ENCODE measurements around the gene PSMD14. TPM values are rescaled to one million over a fixed set of nuclear protein-coding genes. Genes with fewer than 3 reads are reported as not detected.
"Not testable (repeated sequence)": the region's sequence is repeated elsewhere in the genome, so short reads cannot be mapped to it uniquely, and the experiment has no call there.

Gene PSMD14
- total RNA-seq, 2 experiments from 2014 or later, result 91.4 to 93.8 TPM

- Mint-ChIP-seq H3K4me1 (peaks cover 25% of the 10 kb centered on the region), H3K27ac (no peak overlapping the region), H3K9me3 (no peaks in the 10 kb centered on the region), H3K27me3 (no peaks in the 10 kb centered on the region), H3K4me3 (no peak overlapping the region), H3K36me3 (peaks cover 22% of the 10 kb centered on the region)
- DNase-seq, result no peak
Measured at GRCh38 chr2:161355106-161355505, 46.9 kb downstream of the PSMD14 start.

- no peak for DNase-seq
- Mint-ChIP-seq H3K9me3 (peaks cover 3% of the 10 kb centered on the region), H3K4me3 (no peak overlapping the region), H3K36me3 (peaks cover 30% of the 10 kb centered on the region), H3K27ac (no peak overlapping the region), H3K4me1 (peaks cover 22% of the 10 kb centered on the region), H3K27me3 (no peaks in the 10 kb centered on the region)
Measured at GRCh38 chr2:161355983-161356382, 47.8 kb downstream of the PSMD14 start.

DNA sequence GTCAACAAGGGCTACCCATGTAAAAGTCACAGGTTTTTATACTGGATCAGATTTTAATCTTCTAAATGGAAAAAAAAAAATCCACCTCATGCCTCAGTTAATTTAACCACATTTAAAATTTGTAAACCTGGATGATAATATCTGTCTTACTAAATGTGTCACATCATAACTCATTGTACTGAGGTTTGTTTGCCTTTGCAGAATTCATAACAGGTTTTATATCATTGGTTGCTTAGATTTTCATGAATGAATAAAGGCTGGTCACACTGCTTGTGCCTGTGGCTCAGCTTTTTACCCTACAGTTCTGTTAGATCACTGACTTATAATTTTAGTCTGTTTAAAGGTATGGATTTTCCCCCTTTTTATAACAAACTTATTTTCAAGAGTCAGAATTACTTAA, 48.9 kb downstream of the PSMD14 start:
- Mint-ChIP-seq H3K27ac (no peak overlapping the region), H3K36me3 (peaks cover 32% of the 10 kb centered on the region), H3K4me1 (peaks cover 18% of the 10 kb centered on the region), H3K4me3 (no peak overlapping the region), H3K27me3 (no peaks in the 10 kb centered on the region), H3K9me3 (peaks cover 5% of the 10 kb centered on the region)
- no peak for DNase-seq

DNA sequence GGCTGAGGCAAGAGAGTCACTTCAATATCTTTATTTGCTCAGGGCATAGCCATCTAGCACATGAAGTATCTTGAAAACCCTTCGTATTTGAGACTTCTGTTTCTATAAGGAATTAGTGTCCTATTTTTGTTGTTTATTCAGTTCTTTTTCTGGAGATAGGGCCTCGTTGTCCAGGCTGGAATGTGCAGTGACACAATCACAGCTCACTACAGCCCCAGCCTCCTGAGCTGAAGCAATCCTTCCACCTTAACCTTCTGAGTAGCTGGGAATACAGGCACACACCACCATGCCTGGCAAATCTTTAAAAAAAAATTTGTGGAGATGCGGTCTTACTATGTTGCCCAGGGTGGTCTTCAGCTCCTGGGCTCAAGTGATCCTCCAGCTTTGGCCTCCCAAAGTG, 50.6 kb downstream of the PSMD14 start:
- peaks cover 9% of the 10 kb centered on the region for H3K9me3 Mint-ChIP-seq
- peaks cover 11% of the 10 kb centered on the region for H3K4me1 Mint-ChIP-seq
- peaks cover 43% of the 10 kb centered on the region for H3K36me3 Mint-ChIP-seq
- DNase-seq, result no peak
- no peak overlapping the region for H3K27ac Mint-ChIP-seq
- no peaks in the 10 kb centered on the region for H3K27me3 Mint-ChIP-seq
- H3K4me3 Mint-ChIP-seq, result no peak overlapping the region

GRCh38 chr2:161360095-161360654, 52.0 kb downstream of the PSMD14 start:
- not testable (repeated sequence) for DNase-seq, H3K27ac Mint-ChIP-seq, H3K4me3 Mint-ChIP-seq, H3K27me3 Mint-ChIP-seq, H3K4me1 Mint-ChIP-seq, H3K9me3 Mint-ChIP-seq
- peaks cover 47% of the 10 kb centered on the region for H3K36me3 Mint-ChIP-seq

DNA sequence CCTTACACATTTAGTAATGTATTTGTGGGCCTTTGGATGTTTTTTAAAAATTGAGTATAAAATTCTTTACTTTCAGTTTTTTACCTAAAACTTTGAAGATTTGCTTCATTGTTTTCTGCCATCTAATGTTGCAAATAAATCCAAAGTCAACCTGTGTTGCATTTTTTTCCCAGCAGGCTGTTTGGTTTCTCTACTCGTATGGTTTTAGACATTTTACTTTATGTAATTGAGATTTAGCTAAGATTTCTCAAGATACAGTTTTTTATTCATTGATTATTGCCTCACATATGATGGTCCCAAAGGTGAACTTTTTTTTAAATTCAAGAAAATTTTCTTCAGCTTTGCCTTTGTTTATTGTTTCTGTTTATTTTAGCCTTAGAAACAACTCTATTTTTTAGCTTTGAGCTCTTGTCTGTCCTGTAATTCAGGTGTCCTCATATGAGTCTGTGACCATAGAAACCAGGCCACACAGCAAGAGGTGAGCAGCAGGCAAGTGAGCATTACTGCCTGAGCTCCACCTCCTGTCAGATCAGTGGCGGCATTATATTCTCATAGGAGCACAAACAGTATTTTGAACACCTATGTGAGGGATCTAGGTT, 54.4 kb downstream of the PSMD14 start:
- Mint-ChIP-seq H3K27ac (no peak overlapping the region), H3K27me3 (no peaks in the 10 kb centered on the region), H3K4me3 (no peak overlapping the region), H3K9me3 (peaks cover 9% of the 10 kb centered on the region), H3K36me3 (peaks cover 52% of the 10 kb centered on the region), H3K4me1 (peaks cover 1% of the 10 kb centered on the region)
- DNase-seq, result no peak

DNA sequence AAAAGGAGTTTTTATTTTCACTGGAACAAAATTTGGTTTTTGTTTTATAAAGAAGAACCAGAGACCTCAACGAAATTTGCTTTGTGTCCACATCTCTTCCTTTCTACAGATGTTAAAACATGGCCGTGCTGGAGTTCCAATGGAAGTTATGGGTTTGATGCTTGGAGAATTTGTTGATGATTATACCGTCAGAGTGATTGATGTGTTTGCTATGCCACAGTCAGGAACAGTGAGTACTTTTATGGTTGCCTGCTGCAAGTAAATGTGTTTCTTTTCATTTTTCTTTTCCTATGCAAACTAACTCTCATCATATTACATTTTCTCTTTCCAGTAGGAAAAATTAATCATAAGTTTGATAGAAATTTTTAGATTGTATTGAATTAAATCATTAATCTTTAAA, 59.5 kb downstream of the PSMD14 start:
- Mint-ChIP-seq H3K4me3 (no peak overlapping the region), H3K27me3 (no peaks in the 10 kb centered on the region), H3K27ac (no peak overlapping the region)

GRCh38 chr2:161369311-161369710, 61.1 kb downstream of the PSMD14 start:
- Mint-ChIP-seq H3K9me3 (no peaks in the 10 kb centered on the region), H3K36me3 (peaks cover 20% of the 10 kb centered on the region), H3K27me3 (no peaks in the 10 kb centered on the region), H3K4me1 (no peaks in the 10 kb centered on the region), H3K27ac (no peak overlapping the region), H3K4me3 (no peak overlapping the region)
- no peak for DNase-seq

More for the DNA sequence above, 59.5 kb downstream of the PSMD14 start:
- Mint-ChIP-seq H3K36me3 (peaks cover 31% of the 10 kb centered on the region), H3K9me3 (peaks cover 3% of the 10 kb centered on the region), H3K4me1 (no peaks in the 10 kb centered on the region)
- no peak for DNase-seq

- Mint-ChIP-seq H3K36me3 (peaks cover 20% of the 10 kb centered on the region), H3K27me3 (no peaks in the 10 kb centered on the region), H3K27ac (no peak overlapping the region), H3K9me3 (no peaks in the 10 kb centered on the region), H3K4me1 (no peaks in the 10 kb centered on the region), H3K4me3 (no peak overlapping the region)
- DNase-seq, result no peak
Measured at GRCh38 chr2:161370981-161371380, 62.8 kb downstream of the PSMD14 start.

- no peak overlapping the region for H3K4me3 Mint-ChIP-seq
- no peaks in the 10 kb centered on the region for H3K9me3 Mint-ChIP-seq
- H3K27me3 Mint-ChIP-seq, result no peaks in the 10 kb centered on the region
- no peak for DNase-seq
- H3K4me1 Mint-ChIP-seq, result no peaks in the 10 kb centered on the region
- no peak overlapping the region for H3K27ac Mint-ChIP-seq
- H3K36me3 Mint-ChIP-seq, result peaks cover 19% of the 10 kb centered on the region
Measured at GRCh38 chr2:161371869-161372268, 63.6 kb downstream of the PSMD14 start.

GRCh38 chr2:161373942-161374341, 65.7 kb downstream of the PSMD14 start:
- Mint-ChIP-seq H3K36me3 (peaks cover 13% of the 10 kb centered on the region), H3K27me3 (no peaks in the 10 kb centered on the region), H3K27ac (no peak overlapping the region), H3K4me1 (no peaks in the 10 kb centered on the region), H3K9me3 (no peaks in the 10 kb centered on the region), H3K4me3 (no peak overlapping the region)
- no peak for DNase-seq

DNA sequence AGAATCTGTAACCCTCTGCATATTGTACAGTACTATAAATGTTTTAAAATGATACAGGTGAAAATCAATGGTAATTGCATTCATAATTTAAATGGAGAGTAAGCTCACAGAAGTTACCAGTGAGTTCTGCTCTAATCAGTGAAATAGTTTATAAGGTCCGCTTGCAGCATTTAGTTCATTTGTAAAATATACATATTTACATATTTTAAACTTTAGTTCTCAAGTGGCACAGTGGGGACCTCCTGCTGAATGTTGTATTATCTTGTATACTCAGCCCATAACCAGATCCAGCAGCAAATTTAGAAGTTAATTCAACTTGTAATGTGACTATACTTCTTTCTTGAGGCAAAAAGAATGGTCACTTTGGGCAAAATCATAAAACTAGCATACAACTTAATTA, 66.2 kb downstream of the PSMD14 start:
- Mint-ChIP-seq H3K27me3 (no peaks in the 10 kb centered on the region), H3K4me1 (no peaks in the 10 kb centered on the region), H3K27ac (no peak overlapping the region), H3K36me3 (peaks cover 17% of the 10 kb centered on the region), H3K4me3 (no peak overlapping the region), H3K9me3 (no peaks in the 10 kb centered on the region)
- no peak for DNase-seq

- no peaks in the 10 kb centered on the region for H3K9me3 Mint-ChIP-seq
- DNase-seq, result no peak
- no peak overlapping the region for H3K27ac Mint-ChIP-seq
- H3K27me3 Mint-ChIP-seq, result no peaks in the 10 kb centered on the region
- no peak overlapping the region for H3K4me3 Mint-ChIP-seq
- H3K4me1 Mint-ChIP-seq, result peaks cover 6% of the 10 kb centered on the region
- peaks cover 14% of the 10 kb centered on the region for H3K36me3 Mint-ChIP-seq
Measured at GRCh38 chr2:161379740-161380139, 71.5 kb downstream of the PSMD14 start.

- no peak overlapping the region for H3K4me3 Mint-ChIP-seq
- H3K9me3 Mint-ChIP-seq, result no peaks in the 10 kb centered on the region
- H3K36me3 Mint-ChIP-seq, result peaks cover 12% of the 10 kb centered on the region
- H3K4me1 Mint-ChIP-seq, result peaks cover 10% of the 10 kb centered on the region
- H3K27ac Mint-ChIP-seq, result no peak overlapping the region
- no peak for DNase-seq
- H3K27me3 Mint-ChIP-seq, result no peaks in the 10 kb centered on the region
Measured at GRCh38 chr2:161381546-161381945, 73.3 kb downstream of the PSMD14 start.

DNA sequence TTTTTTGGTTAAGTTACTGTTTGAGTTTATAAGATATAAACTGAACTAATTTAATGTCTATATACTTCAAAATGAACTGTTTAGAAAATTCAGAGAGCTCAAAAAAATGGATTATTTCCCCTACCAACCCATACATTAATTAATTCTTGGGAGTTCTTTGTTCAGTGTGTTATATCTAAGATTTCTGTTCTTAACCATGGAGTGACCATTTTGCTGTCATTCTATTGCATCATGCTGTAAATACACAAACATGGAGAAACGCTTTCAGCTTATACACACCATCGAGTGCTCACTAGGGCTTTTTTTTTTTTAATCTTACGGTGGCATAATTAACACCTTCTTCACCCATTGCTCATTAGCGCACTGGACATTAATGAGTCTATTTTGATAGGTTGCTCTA, 74.5 kb downstream of the PSMD14 start:
- DNase-seq, result no peak
- no peaks in the 10 kb centered on the region for H3K9me3 Mint-ChIP-seq
- no peaks in the 10 kb centered on the region for H3K27me3 Mint-ChIP-seq
- H3K4me3 Mint-ChIP-seq, result no peak overlapping the region
- no peak overlapping the region for H3K27ac Mint-ChIP-seq
- H3K4me1 Mint-ChIP-seq, result peaks cover 10% of the 10 kb centered on the region
- H3K36me3 Mint-ChIP-seq, result peaks cover 16% of the 10 kb centered on the region

DNA sequence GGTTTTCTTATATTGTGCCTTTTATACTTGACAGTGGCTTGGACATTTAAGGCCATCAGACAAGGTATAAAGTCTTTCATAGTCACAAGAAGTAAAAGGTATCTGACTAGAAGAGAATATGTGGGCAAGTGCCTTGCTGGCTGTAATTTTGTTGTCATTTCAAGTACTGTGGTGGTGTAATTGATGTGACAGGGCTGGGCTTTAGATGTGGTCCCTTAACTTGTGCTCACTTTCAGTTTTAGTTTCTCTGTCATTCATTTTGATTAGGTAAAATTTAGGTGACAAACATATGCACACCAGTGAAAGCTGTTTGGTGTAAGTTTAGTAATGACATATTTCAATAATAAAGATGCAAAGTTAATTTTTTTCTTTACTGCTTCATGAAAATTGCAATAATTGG, 76.6 kb downstream of the PSMD14 start:
- no peak overlapping the region for H3K27ac Mint-ChIP-seq
- peak; percentile 14 for DNase-seq
- peaks cover 13% of the 10 kb centered on the region for H3K36me3 Mint-ChIP-seq
- H3K9me3 Mint-ChIP-seq, result no peaks in the 10 kb centered on the region
- no peak overlapping the region for H3K4me3 Mint-ChIP-seq
- peaks cover 10% of the 10 kb centered on the region for H3K4me1 Mint-ChIP-seq
- H3K27me3 Mint-ChIP-seq, result no peaks in the 10 kb centered on the region

Measured in activated naive CD8-positive, alpha-beta T cell treated with anti-CD3 and anti-CD28 coated beads for 36 hours (primary cell).